ENCODE measurements around the gene ADCY2. TPM values are rescaled to one million over a fixed set of nuclear protein-coding genes. Genes with fewer than 3 reads are reported as not detected.

Gene ADCY2
- total and polyA plus RNA-seq, 2 experiments from 2014 or later = 23.8 to 74.9 TPM

DNA sequence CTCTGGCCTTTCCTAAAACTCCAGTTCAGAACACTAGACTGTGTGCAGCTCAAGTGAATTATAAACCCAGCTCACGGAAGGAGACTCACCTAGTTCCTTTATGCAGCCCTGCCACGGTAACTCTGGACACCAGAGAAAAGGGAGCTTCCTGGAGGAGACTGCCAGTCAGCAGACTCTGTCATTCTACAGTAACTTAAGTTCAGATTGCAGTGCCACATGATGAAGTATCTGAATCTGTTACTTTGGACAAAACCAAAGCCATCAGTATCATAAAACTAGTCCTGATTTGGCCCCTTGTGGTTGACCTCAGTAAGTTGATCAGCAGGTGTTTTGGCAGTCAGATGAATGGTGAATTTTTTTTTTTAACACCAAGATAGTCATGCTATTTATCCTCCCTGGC is 475.7 kb downstream of the ADCY2 start (continued):
- TF ChIP-seq, protein P1, sequence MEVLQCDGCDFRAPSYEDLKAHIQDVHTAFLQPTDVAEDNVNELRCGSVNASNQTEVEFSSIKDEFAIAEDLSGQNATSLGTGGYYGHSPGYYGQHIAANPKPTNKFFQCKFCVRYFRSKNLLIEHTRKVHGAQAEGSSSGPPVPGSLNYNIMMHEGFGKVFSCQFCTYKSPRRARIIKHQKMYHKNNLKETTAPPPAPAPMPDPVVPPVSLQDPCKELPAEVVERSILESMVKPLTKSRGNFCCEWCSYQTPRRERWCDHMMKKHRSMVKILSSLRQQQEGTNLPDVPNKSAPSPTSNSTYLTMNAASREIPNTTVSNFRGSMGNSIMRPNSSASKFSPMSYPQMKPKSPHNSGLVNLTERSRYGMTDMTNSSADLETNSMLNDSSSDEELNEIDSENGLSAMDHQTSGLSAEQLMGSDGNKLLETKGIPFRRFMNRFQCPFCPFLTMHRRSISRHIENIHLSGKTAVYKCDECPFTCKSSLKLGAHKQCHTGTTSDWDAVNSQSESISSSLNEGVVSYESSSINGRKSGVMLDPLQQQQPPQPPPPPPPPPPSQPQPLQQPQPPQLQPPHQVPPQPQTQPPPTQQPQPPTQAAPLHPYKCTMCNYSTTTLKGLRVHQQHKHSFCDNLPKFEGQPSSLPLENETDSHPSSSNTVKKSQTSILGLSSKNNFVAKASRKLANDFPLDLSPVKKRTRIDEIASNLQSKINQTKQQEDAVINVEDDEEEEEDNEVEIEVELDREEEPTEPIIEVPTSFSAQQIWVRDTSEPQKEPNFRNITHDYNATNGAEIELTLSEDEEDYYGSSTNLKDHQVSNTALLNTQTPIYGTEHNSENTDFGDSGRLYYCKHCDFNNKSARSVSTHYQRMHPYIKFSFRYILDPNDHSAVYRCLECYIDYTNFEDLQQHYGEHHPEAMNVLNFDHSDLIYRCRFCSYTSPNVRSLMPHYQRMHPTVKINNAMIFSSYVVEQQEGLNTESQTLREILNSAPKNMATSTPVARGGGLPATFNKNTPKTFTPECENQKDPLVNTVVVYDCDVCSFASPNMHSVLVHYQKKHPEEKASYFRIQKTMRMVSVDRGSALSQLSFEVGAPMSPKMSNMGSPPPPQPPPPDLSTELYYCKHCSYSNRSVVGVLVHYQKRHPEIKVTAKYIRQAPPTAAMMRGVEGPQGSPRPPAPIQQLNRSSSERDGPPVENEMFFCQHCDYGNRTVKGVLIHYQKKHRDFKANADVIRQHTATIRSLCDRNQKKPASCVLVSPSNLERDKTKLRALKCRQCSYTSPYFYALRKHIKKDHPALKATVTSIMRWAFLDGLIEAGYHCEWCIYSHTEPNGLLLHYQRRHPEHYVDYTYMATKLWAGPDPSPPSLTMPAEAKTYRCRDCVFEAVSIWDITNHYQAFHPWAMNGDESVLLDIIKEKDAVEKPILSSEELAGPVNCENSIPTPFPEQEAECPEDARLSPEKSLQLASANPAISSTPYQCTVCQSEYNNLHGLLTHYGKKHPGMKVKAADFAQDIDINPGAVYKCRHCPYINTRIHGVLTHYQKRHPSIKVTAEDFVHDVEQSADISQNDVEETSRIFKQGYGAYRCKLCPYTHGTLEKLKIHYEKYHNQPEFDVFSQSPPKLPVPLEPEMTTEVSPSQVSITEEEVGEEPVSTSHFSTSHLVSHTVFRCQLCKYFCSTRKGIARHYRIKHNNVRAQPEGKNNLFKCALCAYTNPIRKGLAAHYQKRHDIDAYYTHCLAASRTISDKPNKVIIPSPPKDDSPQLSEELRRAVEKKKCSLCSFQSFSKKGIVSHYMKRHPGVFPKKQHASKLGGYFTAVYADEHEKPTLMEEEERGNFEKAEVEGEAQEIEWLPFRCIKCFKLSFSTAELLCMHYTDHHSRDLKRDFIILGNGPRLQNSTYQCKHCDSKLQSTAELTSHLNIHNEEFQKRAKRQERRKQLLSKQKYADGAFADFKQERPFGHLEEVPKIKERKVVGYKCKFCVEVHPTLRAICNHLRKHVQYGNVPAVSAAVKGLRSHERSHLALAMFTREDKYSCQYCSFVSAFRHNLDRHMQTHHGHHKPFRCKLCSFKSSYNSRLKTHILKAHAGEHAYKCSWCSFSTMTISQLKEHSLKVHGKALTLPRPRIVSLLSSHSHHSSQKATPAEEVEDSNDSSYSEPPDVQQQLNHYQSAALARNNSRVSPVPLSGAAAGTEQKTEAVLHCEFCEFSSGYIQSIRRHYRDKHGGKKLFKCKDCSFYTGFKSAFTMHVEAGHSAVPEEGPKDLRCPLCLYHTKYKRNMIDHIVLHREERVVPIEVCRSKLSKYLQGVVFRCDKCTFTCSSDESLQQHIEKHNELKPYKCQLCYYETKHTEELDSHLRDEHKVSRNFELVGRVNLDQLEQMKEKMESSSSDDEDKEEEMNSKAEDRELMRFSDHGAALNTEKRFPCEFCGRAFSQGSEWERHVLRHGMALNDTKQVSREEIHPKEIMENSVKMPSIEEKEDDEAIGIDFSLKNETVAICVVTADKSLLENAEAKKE (CRISPR knock-in tag; IDR thresholded peaks at IDR 0.05) = no peak

DNA sequence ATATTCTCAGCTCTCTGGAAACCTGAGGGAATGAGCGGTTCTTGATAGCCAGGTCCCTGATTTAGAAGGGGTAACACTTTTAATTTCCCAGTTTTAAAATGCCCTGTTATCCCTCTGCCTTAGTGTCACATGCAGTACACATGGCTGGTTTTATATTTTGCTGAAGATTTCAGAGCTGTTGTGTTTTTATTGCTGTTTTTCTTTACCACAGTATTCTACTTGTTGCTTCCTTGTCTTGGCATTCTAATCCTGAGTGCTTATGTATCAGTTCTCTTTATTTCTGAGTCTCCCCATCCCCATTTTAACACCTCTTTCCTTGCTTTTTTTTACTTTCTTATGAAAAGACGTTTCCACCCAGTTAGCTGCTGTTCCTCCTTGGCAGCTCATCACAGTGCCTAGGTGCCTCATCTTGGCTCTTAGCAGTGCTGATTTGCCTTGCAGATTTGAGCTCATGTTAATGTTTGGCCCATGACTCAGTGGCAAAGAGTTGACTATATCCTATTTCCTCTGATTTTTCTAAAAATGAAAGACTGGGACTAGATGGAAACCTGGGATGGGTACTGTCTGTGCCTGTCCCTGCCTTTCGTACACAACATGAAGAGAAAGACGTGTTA is 476.7 kb downstream of the ADCY2 start:
- ATAC-seq (no peak), DNase-seq (ENCODE audit: low spot score) (no peak)
- Mint-ChIP-seq H3K4me3 (no peak overlapping the region), H3K9me3 (peaks cover 4% of the 10 kb centered on the region; the same call in 1 of the 3 replicates), H3K27ac (no peak overlapping the region; the same call in 1 of the 2 replicates), H3K36me3 (ENCODE audit: low read depth) (peaks cover 36% of the 10 kb centered on the region), H3K4me1 (peaks cover 15% of the 10 kb centered on the region), H3K27me3 (ENCODE audit: insufficient read depth, low read depth, poor library complexity) (peaks cover 2% of the 10 kb centered on the region)
- H3K79me2 ChIP-seq (replicated peaks; ENCODE audit: insufficient read depth) = peaks cover 86% of the 10 kb centered on the region
- no peak overlapping the region for H3K4me3 ChIP-seq
- no peak overlapping the region for H3K4me2 ChIP-seq
- peaks cover 18% of the 10 kb centered on the region; the same call in 1 of the 2 replicates for H3K4me1 ChIP-seq (ENCODE audit: insufficient read depth)
- TF ChIP-seq STAT1 (IDR thresholded peaks at IDR 0.05; ENCODE audit: unreplicated experiment) (no peak), JUNB (IDR thresholded peaks at IDR 0.05; ENCODE audit: unreplicated experiment) (no peak), ZNF331 (CRISPR knock-in tag; IDR thresholded peaks at IDR 0.05; ENCODE audit: low read depth) (no peak), EZH2 (IDR thresholded peaks at IDR 0.05; ENCODE audit: low read depth, unreplicated experiment) (no peak), NANOG (IDR thresholded peaks at IDR 0.05; ENCODE audit: borderline replicate concordance) (no peak), EZH2phosphoT487 (IDR thresholded peaks at IDR 0.05; ENCODE audit: unreplicated experiment) (no peak)
- TF ChIP-seq, protein P2, sequence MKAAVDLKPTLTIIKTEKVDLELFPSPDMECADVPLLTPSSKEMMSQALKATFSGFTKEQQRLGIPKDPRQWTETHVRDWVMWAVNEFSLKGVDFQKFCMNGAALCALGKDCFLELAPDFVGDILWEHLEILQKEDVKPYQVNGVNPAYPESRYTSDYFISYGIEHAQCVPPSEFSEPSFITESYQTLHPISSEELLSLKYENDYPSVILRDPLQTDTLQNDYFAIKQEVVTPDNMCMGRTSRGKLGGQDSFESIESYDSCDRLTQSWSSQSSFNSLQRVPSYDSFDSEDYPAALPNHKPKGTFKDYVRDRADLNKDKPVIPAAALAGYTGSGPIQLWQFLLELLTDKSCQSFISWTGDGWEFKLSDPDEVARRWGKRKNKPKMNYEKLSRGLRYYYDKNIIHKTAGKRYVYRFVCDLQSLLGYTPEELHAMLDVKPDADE (IDR thresholded peaks at IDR 0.05) = no peak
- TF ChIP-seq, protein P3, sequence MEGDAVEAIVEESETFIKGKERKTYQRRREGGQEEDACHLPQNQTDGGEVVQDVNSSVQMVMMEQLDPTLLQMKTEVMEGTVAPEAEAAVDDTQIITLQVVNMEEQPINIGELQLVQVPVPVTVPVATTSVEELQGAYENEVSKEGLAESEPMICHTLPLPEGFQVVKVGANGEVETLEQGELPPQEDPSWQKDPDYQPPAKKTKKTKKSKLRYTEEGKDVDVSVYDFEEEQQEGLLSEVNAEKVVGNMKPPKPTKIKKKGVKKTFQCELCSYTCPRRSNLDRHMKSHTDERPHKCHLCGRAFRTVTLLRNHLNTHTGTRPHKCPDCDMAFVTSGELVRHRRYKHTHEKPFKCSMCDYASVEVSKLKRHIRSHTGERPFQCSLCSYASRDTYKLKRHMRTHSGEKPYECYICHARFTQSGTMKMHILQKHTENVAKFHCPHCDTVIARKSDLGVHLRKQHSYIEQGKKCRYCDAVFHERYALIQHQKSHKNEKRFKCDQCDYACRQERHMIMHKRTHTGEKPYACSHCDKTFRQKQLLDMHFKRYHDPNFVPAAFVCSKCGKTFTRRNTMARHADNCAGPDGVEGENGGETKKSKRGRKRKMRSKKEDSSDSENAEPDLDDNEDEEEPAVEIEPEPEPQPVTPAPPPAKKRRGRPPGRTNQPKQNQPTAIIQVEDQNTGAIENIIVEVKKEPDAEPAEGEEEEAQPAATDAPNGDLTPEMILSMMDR (conservative IDR thresholded peaks at IDR 0.05; ENCODE audit: low read depth in 2 of 2) = no peak
- peaks cover 54% of the 10 kb centered on the region for H4K20me1 ChIP-seq (replicated peaks; ENCODE audit: insufficient read depth)
- no peak overlapping the region for H3K27ac ChIP-seq (ENCODE audit: low read depth)
- H3K36me3 ChIP-seq (ENCODE audit: insufficient read depth) = peaks cover 32% of the 10 kb centered on the region; the same call in 1 of the 2 replicates
- H3F3A ChIP-seq (replicated peaks; ENCODE audit: low read depth) = no peaks in the 10 kb centered on the region
- H2AFZ ChIP-seq = no peak overlapping the region
- no peaks in the 10 kb centered on the region for H3K9me2 ChIP-seq (ENCODE audit: insufficient read depth)
- no peaks in the 10 kb centered on the region for H3K27me3 ChIP-seq (ENCODE audit: insufficient read depth)

All from GM23338 (cell line).